Stimulated activated CD4-positive, alpha-beta T cell treated with anti-CD3 and anti-CD28 coated beads, Interleukin-2, amount 100 ng/mL, for 48 hours (primary cell): ENCODE measurements around the gene CELSR1.

ENCODE experiments used
- DNase-seq, 2 donors: peaks; one replicate each; pipeline ENCODE4 v3.0.0-alpha.2; 2020

CELSR1 gene

GRCh38 chr22:46537225-46537945, at the start of gene CELSR1:
Gene CELSR1 (minus strand): TSS chr22:46537620. CDS start chr22:46537170, 450 bp downstream.
- no peak for DNase-seq

GRCh38 chr22:46587061-46587460, 49.6 kb upstream of the CELSR1 start:
- no peak for DNase-seq

GRCh38 chr22:46586531-46587011, 49.2 kb upstream of the CELSR1 start:
- DNase-seq = no peak

GRCh38 chr22:46586123-46586519, 48.7 kb upstream of the CELSR1 start:
- DNase-seq = no peak

- no peak for DNase-seq
Observed at GRCh38 chr22:46585340-46586122, 48.1 kb upstream of the CELSR1 start.

GRCh38 chr22:46584081-46584921, 46.9 kb upstream of the CELSR1 start:
- DNase-seq = no peak

GRCh38 chr22:46583571-46583970, 46.2 kb upstream of the CELSR1 start:
- DNase-seq = no peak

GRCh38 chr22:46582281-46582933, 45.0 kb upstream of the CELSR1 start:
- no peak for DNase-seq

- no peak for DNase-seq
Observed at GRCh38 chr22:46581538-46582244, 44.3 kb upstream of the CELSR1 start.

- no peak for DNase-seq
Observed at GRCh38 chr22:46580940-46581537, 43.6 kb upstream of the CELSR1 start.

- DNase-seq = no peak
Observed at GRCh38 chr22:46579751-46580449, 42.5 kb upstream of the CELSR1 start.

- no peak for DNase-seq
Observed at GRCh38 chr22:46578824-46579561, 41.6 kb upstream of the CELSR1 start.

- no peak for DNase-seq
Observed at GRCh38 chr22:46578251-46578823, 40.9 kb upstream of the CELSR1 start.

- DNase-seq = no peak
Observed at GRCh38 chr22:46577368-46578249, 40.2 kb upstream of the CELSR1 start.

- DNase-seq = peak in 1 of 2 donors; percentile 57
Observed at GRCh38 chr22:46576556-46577367, 39.3 kb upstream of the CELSR1 start.

GRCh38 chr22:46575911-46576555, 38.6 kb upstream of the CELSR1 start:
- no peak for DNase-seq
